HEK293 (cell line): ENCODE data around the gene TMPRSS4.

Source experiments
- CTCF ChIA-PET: fragments of 350-600 bp; formaldehyde crosslinking; extraction: SDS; loops from one replicate; lab custom pipeline; 2021; ENCODE audit warnings: antibody characterized with exemption; lab: Yijun Ruan, JAX
- POLR2A ChIA-PET: fragments of 300-600 bp; formaldehyde crosslinking; extraction: SDS; loops from one replicate; lab custom pipeline; 2020; ENCODE audit warnings: antibody characterized with exemption, inconsistent platforms; lab: Yijun Ruan, JAX
- H3K27ac ChIP-seq: fragments of 200-500 bp; sonication (Bioruptor generic); 2 replicates; pipeline ENCODE4 v1.5.1; 2014; ENCODE audit warnings: low read depth, low read length, control low read depth, inconsistent platforms; ENCODE audit errors: extremely low read depth
- H3K36me3 ChIP-seq, 2 experiments: fragments of 200-500 bp in 1 of 2; sonication (Bioruptor generic) in 1 of 2; 1 replicate in 1 of 2; 2 replicates in 1 of 2; pipeline ENCODE4 v1.5.1; 2014 to 2017; ENCODE audit warnings: inconsistent platforms in 2 of 2, low read length in 2 of 2; ENCODE audit not compliant: control insufficient read depth in 2 of 2, insufficient read depth in 1 of 2
- H3K4me1 ChIP-seq: fragments of 200-500 bp; sonication (Bioruptor generic); 2 replicates; pipeline ENCODE4 v1.5.1; 2014; ENCODE audit warnings: mild to moderate bottlenecking, low read length, inconsistent platforms; ENCODE audit not compliant: control insufficient read depth, insufficient read depth
- H3K4me3 ChIP-seq: 2 replicates; pipeline ENCODE4 v1.5.1; 2011; ENCODE audit warnings: low read depth, mild to moderate bottlenecking, control low read depth, low read length, moderate library complexity
- H3K9me3 ChIP-seq: fragments of 200-500 bp; sonication (Bioruptor generic); 2 replicates; pipeline ENCODE4 v1.5.1; 2014; ENCODE audit warnings: low read depth, low read length, inconsistent platforms; ENCODE audit not compliant: control insufficient read depth, insufficient read depth
- OVOL3 ChIP-seq: fragments of 450-650 bp; formaldehyde crosslinking; IDR thresholded peaks from 2 replicates; pipeline ENCODE4 v1.5.1; 2016; ENCODE audit warnings: missing biosample characterization, missing genetic modification characterization
- PRDM1 ChIP-seq: fragments of 450-650 bp; formaldehyde crosslinking; IDR thresholded peaks from 2 replicates; pipeline ENCODE4; 2016; ENCODE audit warnings: missing biosample characterization, missing genetic modification characterization
- ZNF140 ChIP-seq: fragments of 450-650 bp; formaldehyde crosslinking; IDR thresholded peaks from 2 replicates; pipeline ENCODE4 v1.5.1; 2016; ENCODE audit warnings: missing biosample characterization, missing genetic modification characterization
- ZNF223 ChIP-seq: fragments of 450-650 bp; formaldehyde crosslinking; IDR thresholded peaks from 2 replicates; pipeline ENCODE4 v1.5.1; 2016; ENCODE audit warnings: missing biosample characterization, missing genetic modification characterization
- ZNF510 ChIP-seq: fragments of 450-650 bp; formaldehyde crosslinking; IDR thresholded peaks from 2 replicates; pipeline ENCODE4 v1.5.1; 2018; ENCODE audit warnings: mild to moderate bottlenecking, missing genetic modification characterization, missing biosample characterization; ENCODE audit not compliant: insufficient replicate concordance
- ZNF544 ChIP-seq: fragments of 450-650 bp; formaldehyde crosslinking; IDR thresholded peaks from 2 replicates; pipeline ENCODE4 v1.5.0; 2017; ENCODE audit warnings: missing biosample characterization, missing genetic modification characterization
- ZNF623 ChIP-seq: fragments of 450-650 bp; formaldehyde crosslinking; IDR thresholded peaks from 2 replicates; pipeline ENCODE4 v1.5.1; 2016; ENCODE audit warnings: missing biosample characterization, missing genetic modification characterization
- ZNF624 ChIP-seq: fragments of 450-650 bp; formaldehyde crosslinking; IDR thresholded peaks from 2 replicates; pipeline ENCODE4 v1.5.1; 2017; ENCODE audit warnings: missing biosample characterization, missing genetic modification characterization
- ZNF664 ChIP-seq: fragments of 450-650 bp; formaldehyde crosslinking; IDR thresholded peaks from 2 replicates; pipeline ENCODE4 v1.5.1; 2016; ENCODE audit warnings: missing biosample characterization, missing genetic modification characterization
- ZNF791 ChIP-seq: fragments of 450-650 bp; formaldehyde crosslinking; IDR thresholded peaks from 2 replicates; pipeline ENCODE4 v1.5.1; 2016; ENCODE audit warnings: missing biosample characterization, missing genetic modification characterization
- ZSCAN23 ChIP-seq: fragments of 450-650 bp; formaldehyde crosslinking; IDR thresholded peaks from 2 replicates; pipeline ENCODE4 v1.5.1; 2016; ENCODE audit warnings: missing biosample characterization, missing genetic modification characterization
- ZXDB ChIP-seq: fragments of 450-650 bp; formaldehyde crosslinking; IDR thresholded peaks from 2 replicates; pipeline ENCODE4 v1.5.1; 2016; ENCODE audit warnings: missing biosample characterization, missing genetic modification characterization
- TF ChIP-seq, protein P1 (sequence below): fragments of 450-650 bp; formaldehyde crosslinking; IDR thresholded peaks from 2 replicates; pipeline ENCODE4 v1.5.1; 2016; ENCODE audit warnings: missing biosample characterization, missing genetic modification characterization
- TF ChIP-seq, protein P2 (sequence below): fragments of 450-650 bp; formaldehyde crosslinking; IDR thresholded peaks from 2 replicates; pipeline ENCODE4 v1.5.1; 2017; ENCODE audit warnings: missing biosample characterization, missing genetic modification characterization
- TF ChIP-seq, protein P3 (sequence below): fragments of 450-650 bp; formaldehyde crosslinking; IDR thresholded peaks from 2 replicates; pipeline ENCODE4 v1.5.1; 2016; ENCODE audit warnings: missing biosample characterization, missing genetic modification characterization
- TF ChIP-seq, protein P4 (sequence below): fragments of 450-650 bp; formaldehyde crosslinking; IDR thresholded peaks from 2 replicates; pipeline ENCODE4 v1.5.1; 2016; ENCODE audit warnings: missing biosample characterization, missing genetic modification characterization, low read depth

The TMPRSS4 gene

DNA sequence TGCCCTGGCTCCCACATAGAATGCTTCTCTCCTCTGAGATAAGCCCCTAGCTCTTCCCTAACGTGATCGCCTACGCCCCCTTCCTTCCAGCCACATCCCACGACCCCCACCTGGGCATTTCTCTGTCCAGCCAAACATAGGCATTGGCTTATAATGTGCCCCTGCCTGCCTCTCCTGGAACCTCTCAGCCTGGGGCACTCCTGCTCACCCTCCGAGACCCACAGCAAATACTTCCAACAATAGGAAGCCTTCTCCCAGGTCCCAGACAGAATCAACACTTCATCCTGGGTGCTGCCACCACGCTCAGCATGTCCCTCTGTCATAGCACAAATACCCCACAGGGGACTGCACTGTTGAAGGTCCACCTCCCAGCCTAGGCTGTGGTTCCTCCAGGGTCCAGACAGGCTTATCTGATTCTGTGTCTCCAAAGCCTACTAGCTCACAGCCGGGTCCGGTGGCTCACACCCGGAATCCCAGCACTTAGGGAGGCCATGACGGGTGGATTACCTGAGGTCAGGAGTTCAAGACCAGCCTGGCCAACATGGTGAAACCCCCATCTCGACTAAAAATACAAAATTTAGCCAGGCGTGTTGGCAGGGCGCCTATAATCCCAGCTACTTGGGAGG, 24.2 kb upstream of the TMPRSS4 start:
- Histone ChIP-seq H3K4me3 (no peak overlapping the region), H3K4me1 (no peaks in the 10 kb centered on the region), H3K36me3 (no peaks in the 10 kb centered on the region), H3K27ac (no peak overlapping the region)
- TF ChIP-seq ZNF791 (tag by site-specific recombination) (no peak), ZSCAN23 (tag by site-specific recombination) (no peak), ZNF624 (tag by site-specific recombination) (no peak), ZNF140 (tag by site-specific recombination) (no peak), ZNF623 (tag by site-specific recombination) (no peak), ZNF510 (no peak), PRDM1 (tag by site-specific recombination) (no peak), ZNF544 (no peak), ZXDB (tag by site-specific recombination) (no peak), OVOL3 (tag by site-specific recombination) (no peak), ZNF223 (tag by site-specific recombination) (no peak), ZNF664 (tag by site-specific recombination) (no peak)
- TF ChIP-seq, protein P1, sequence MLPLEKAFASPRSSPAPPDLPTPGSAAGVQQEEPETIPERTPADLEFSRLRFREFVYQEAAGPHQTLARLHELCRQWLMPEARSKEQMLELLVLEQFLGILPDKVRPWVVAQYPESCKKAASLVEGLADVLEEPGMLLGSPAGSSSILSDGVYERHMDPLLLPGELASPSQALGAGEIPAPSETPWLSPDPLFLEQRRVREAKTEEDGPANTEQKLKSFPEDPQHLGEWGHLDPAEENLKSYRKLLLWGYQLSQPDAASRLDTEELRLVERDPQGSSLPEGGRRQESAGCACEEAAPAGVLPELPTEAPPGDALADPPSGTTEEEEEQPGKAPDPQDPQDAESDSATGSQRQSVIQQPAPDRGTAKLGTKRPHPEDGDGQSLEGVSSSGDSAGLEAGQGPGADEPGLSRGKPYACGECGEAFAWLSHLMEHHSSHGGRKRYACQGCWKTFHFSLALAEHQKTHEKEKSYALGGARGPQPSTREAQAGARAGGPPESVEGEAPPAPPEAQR (tag by site-specific recombination), result no peak
- TF ChIP-seq, protein P2, sequence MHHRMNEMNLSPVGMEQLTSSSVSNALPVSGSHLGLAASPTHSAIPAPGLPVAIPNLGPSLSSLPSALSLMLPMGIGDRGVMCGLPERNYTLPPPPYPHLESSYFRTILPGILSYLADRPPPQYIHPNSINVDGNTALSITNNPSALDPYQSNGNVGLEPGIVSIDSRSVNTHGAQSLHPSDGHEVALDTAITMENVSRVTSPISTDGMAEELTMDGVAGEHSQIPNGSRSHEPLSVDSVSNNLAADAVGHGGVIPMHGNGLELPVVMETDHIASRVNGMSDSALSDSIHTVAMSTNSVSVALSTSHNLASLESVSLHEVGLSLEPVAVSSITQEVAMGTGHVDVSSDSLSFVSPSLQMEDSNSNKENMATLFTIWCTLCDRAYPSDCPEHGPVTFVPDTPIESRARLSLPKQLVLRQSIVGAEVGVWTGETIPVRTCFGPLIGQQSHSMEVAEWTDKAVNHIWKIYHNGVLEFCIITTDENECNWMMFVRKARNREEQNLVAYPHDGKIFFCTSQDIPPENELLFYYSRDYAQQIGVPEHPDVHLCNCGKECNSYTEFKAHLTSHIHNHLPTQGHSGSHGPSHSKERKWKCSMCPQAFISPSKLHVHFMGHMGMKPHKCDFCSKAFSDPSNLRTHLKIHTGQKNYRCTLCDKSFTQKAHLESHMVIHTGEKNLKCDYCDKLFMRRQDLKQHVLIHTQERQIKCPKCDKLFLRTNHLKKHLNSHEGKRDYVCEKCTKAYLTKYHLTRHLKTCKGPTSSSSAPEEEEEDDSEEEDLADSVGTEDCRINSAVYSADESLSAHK (tag by site-specific recombination), result no peak
- TF ChIP-seq, protein P3, sequence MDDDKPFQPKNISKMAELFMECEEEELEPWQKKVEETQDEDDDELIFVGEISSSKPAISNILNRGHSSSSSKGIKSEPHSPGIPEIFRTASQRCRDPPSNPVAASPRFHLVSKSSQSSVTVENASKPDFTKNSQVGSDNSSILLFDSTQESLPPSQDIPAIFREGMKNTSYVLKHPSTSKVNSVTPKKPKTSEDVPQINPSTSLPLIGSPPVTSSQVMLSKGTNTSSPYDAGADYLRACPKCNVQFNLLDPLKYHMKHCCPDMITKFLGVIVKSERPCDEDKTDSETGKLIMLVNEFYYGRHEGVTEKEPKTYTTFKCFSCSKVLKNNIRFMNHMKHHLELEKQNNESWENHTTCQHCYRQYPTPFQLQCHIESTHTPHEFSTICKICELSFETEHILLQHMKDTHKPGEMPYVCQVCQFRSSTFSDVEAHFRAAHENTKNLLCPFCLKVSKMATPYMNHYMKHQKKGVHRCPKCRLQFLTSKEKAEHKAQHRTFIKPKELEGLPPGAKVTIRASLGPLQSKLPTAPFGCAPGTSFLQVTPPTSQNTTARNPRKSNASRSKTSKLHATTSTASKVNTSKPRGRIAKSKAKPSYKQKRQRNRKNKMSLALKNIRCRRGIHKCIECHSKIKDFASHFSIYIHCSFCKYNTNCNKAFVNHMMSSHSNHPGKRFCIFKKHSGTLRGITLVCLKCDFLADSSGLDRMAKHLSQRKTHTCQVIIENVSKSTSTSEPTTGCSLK (tag by site-specific recombination), result no peak
- TF ChIP-seq, protein P4, sequence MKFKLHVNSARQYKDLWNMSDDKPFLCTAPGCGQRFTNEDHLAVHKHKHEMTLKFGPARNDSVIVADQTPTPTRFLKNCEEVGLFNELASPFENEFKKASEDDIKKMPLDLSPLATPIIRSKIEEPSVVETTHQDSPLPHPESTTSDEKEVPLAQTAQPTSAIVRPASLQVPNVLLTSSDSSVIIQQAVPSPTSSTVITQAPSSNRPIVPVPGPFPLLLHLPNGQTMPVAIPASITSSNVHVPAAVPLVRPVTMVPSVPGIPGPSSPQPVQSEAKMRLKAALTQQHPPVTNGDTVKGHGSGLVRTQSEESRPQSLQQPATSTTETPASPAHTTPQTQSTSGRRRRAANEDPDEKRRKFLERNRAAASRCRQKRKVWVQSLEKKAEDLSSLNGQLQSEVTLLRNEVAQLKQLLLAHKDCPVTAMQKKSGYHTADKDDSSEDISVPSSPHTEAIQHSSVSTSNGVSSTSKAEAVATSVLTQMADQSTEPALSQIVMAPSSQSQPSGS, result no peak
- TF ChIP-seq, all 188 proteins: peak for 0
- POLR2A ChIA-PET, result interaction anchor here (0.7 kb wide), 1 partner anchor 76 kb away, joined by 3 read pairs; no protein-coding TSS in a partner anchor
- CTCF ChIA-PET, result interaction anchor here (0.6 to 5.6 kb wide), 45 partner anchors 8 to 733 kb away, joined by 3 to 100 read pairs (median 4); no protein-coding TSS in a partner anchor
- H3K9me3 ChIP-seq, result no peaks in the 10 kb centered on the region
